HepG2 (cell line): ENCODE results near the gene KLF6. TPM values are rescaled to one million over a fixed set of nuclear protein-coding genes. Genes with fewer than 3 reads are reported as not detected.

Source experiments
- DMAP1 ChIP-seq: IDR thresholded peaks from 2 replicates; pipeline ENCODE4 v1.6.1; 2016
- FLYWCH1 ChIP-seq: sonication (generic); formaldehyde crosslinking; IDR thresholded peaks from 2 replicates; pipeline ENCODE4 v1.8.1; 2023; ENCODE audit warnings: mild to moderate bottlenecking, missing genetic modification reagents
- FOXA3 ChIP-seq: IDR thresholded peaks from 2 replicates; pipeline ENCODE4 v1.6.1; 2016; ENCODE audit warnings: missing genetic modification reagents, missing compliant biosample characterization
- FOXP1 ChIP-seq, 2 experiments: fragments of 450-650 bp in 1 of 2; IDR thresholded peaks; 2 replicates each; pipeline ENCODE4 v1.6.1; 2017 to 2018; ENCODE audit warnings: antibody characterized with exemption in 1 of 2
- GABPB1 ChIP-seq: IDR thresholded peaks from 2 replicates; pipeline ENCODE4 v1.6.1; 2016; ENCODE audit warnings: mild to moderate bottlenecking, missing genetic modification reagents, moderate library complexity, missing compliant biosample characterization
- GFI1 ChIP-seq: sonication (generic); formaldehyde crosslinking; IDR thresholded peaks from 2 replicates; pipeline ENCODE4 v1.5.0; 2020; ENCODE audit warnings: missing genetic modification reagents, mild to moderate bottlenecking, borderline replicate concordance
- KDM2A ChIP-seq: sonication (generic); formaldehyde crosslinking; IDR thresholded peaks from 2 replicates; pipeline ENCODE4 v1.4.0; 2020; ENCODE audit warnings: low read depth, missing genetic modification reagents, borderline replicate concordance
- NCOA5 ChIP-seq: sonication (generic); formaldehyde crosslinking; IDR thresholded peaks from 2 replicates; pipeline ENCODE4 v1.4.0; 2020; ENCODE audit warnings: missing genetic modification reagents
- PAF1 ChIP-seq: IDR thresholded peaks from 2 replicates; pipeline ENCODE4 v1.6.1; 2016; ENCODE audit warnings: missing genetic modification reagents, missing compliant biosample characterization
- TARDBP ChIP-seq: sonication (generic); formaldehyde crosslinking; IDR thresholded peaks from 2 replicates; pipeline ENCODE4 v1.8.0; 2022; ENCODE audit warnings: mild to moderate bottlenecking, missing genetic modification reagents
- ZNF225 ChIP-seq: sonication (generic); formaldehyde crosslinking; IDR thresholded peaks from 2 replicates; pipeline ENCODE4 v1.4.0; 2020; ENCODE audit warnings: mild to moderate bottlenecking, missing genetic modification reagents
- ZNF33A ChIP-seq: sonication (generic); formaldehyde crosslinking; IDR thresholded peaks from 2 replicates; pipeline ENCODE4 v1.5.1; 2020; ENCODE audit warnings: missing genetic modification reagents, mild to moderate bottlenecking, moderate library complexity, borderline replicate concordance
- ZNF460 ChIP-seq: sonication (generic); formaldehyde crosslinking; IDR thresholded peaks from 2 replicates; pipeline ENCODE4 v1.5.1; 2020; ENCODE audit warnings: missing genetic modification reagents, mild to moderate bottlenecking, borderline replicate concordance
- ZSCAN9 ChIP-seq: IDR thresholded peaks from 2 replicates; pipeline ENCODE4 v1.6.1; 2016; ENCODE audit warnings: borderline replicate concordance
- polyA plus RNA-seq, 8 experiments: library from polyadenylated mRNA; depleted of rRNA in 3 of 8; stranded (reverse) in 7 of 8; unstranded in 1 of 8; fragments of >200 nt; fragmentation: Illumina TruSeq in 4 of 8; extraction: Trizol in 4 of 8; gene quantifications; 2 replicates each; pipeline versions ENCODE4 v1.2.1 to v1.2.3, GENCODE V29; 2011 to 2016; ENCODE audit warnings: low read depth in 4 of 8, missing spikeins in 1 of 8, mixed read lengths in 1 of 8; ENCODE audit not compliant: insufficient read depth in 1 of 8
- total RNA-seq, 5 experiments: library from RNA; depleted of rRNA; stranded (reverse); fragments of >200 nt; fragmentation: Illumina TruSeq; extraction: Trizol; gene quantifications; 2 replicates each; pipeline ENCODE4 v1.2.3, GENCODE V29; 2016; ENCODE audit warnings: low read depth in 1 of 5
- TF ChIP-seq, protein P1 (sequence below): sonication (generic); formaldehyde crosslinking; IDR thresholded peaks from 2 replicates; pipeline ENCODE4 v1.4.0; 2020; ENCODE audit warnings: missing genetic modification reagents, borderline replicate concordance
- TF ChIP-seq, protein P2 (sequence below): sonication (generic); formaldehyde crosslinking; IDR thresholded peaks from 2 replicates; pipeline ENCODE4 v1.8.0; 2022; ENCODE audit warnings: mild to moderate bottlenecking, missing genetic modification reagents, borderline replicate concordance
- TF ChIP-seq, protein P3 (sequence below): sonication (generic); formaldehyde crosslinking; IDR thresholded peaks from 2 replicates; pipeline ENCODE4 v1.5.0; 2020; ENCODE audit warnings: missing genetic modification reagents
- TF ChIP-seq, protein P4 (sequence below): sonication (generic); formaldehyde crosslinking; IDR thresholded peaks from 2 replicates; pipeline ENCODE4 v1.4.0; 2020; ENCODE audit warnings: low read depth, missing genetic modification reagents
- TF ChIP-seq, protein P5 (sequence below): sonication (generic); formaldehyde crosslinking; conservative IDR thresholded peaks from 2 replicates; pipeline ENCODE4 v1.8.0; 2022; ENCODE audit warnings: mild to moderate bottlenecking, moderate library complexity, missing genetic modification reagents

The KLF6 gene
- total and polyA plus RNA-seq, 2 of the 13 experiments (the other 11 are each of a cell fraction or from before 2014, with no cell fraction given): 27.0 to 71.9 TPM

DNA sequence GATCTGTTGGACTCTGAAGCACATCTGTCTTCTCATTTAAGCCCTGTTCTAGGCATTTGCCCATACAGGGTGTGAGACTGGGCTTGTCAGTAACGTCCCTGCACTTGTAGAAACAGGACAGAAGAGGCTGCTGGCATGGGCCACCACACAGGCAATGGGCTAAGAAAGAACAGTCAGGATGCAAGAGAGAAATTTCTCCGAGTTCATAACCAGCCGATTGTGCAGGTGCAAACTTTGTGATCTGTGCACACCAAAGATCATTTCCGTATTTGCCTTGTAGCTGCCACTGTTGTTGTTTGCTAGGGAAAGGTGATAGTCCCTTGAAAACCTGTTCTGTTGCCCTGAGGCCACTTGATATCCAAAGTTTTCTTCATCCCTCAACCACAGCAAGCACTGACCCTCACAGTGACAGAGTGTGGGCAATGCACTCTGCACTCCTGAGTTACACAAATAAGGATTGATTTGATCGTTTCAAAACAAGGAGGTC, 20.3 kb downstream of the KLF6 start (continued):
- TF ChIP-seq, protein P1, sequence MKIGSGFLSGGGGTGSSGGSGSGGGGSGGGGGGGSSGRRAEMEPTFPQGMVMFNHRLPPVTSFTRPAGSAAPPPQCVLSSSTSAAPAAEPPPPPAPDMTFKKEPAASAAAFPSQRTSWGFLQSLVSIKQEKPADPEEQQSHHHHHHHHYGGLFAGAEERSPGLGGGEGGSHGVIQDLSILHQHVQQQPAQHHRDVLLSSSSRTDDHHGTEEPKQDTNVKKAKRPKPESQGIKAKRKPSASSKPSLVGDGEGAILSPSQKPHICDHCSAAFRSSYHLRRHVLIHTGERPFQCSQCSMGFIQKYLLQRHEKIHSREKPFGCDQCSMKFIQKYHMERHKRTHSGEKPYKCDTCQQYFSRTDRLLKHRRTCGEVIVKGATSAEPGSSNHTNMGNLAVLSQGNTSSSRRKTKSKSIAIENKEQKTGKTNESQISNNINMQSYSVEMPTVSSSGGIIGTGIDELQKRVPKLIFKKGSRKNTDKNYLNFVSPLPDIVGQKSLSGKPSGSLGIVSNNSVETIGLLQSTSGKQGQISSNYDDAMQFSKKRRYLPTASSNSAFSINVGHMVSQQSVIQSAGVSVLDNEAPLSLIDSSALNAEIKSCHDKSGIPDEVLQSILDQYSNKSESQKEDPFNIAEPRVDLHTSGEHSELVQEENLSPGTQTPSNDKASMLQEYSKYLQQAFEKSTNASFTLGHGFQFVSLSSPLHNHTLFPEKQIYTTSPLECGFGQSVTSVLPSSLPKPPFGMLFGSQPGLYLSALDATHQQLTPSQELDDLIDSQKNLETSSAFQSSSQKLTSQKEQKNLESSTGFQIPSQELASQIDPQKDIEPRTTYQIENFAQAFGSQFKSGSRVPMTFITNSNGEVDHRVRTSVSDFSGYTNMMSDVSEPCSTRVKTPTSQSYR (CRISPR knock-in tag): no peak
- TF ChIP-seq GABPB1 (CRISPR knock-in tag): peak; percentile 6; the same call in 1 of the 2 replicates
- TF ChIP-seq, protein P2, sequence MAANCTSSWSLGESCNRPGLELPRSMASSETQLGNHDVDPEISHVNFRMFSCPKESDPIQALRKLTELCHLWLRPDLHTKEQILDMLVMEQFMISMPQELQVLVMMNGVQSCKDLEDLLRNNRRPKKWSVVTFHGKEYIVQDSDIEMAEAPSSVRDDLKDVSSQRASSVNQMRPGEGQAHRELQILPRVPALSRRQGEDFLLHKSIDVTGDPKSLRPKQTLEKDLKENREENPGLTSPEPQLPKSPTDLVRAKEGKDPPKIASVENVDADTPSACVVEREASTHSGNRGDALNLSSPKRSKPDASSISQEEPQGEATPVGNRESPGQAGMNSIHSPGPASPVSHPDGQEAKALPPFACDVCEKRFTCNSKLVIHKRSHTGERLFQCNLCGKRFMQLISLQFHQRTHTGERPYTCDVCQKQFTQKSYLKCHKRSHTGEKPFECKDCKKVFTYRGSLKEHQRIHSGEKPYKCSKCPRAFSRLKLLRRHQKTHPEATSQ (CRISPR knock-in tag): no peak
- no peak for TF ChIP-seq FLYWCH1 (CRISPR knock-in tag)
- TF ChIP-seq ZNF460 (CRISPR knock-in tag): no peak
- TF ChIP-seq ZNF33A: no peak
- TF ChIP-seq, protein P3, sequence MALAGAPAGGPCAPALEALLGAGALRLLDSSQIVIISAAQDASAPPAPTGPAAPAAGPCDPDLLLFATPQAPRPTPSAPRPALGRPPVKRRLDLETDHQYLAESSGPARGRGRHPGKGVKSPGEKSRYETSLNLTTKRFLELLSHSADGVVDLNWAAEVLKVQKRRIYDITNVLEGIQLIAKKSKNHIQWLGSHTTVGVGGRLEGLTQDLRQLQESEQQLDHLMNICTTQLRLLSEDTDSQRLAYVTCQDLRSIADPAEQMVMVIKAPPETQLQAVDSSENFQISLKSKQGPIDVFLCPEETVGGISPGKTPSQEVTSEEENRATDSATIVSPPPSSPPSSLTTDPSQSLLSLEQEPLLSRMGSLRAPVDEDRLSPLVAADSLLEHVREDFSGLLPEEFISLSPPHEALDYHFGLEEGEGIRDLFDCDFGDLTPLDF (CRISPR knock-in tag): no peak
- TF ChIP-seq, protein P4, sequence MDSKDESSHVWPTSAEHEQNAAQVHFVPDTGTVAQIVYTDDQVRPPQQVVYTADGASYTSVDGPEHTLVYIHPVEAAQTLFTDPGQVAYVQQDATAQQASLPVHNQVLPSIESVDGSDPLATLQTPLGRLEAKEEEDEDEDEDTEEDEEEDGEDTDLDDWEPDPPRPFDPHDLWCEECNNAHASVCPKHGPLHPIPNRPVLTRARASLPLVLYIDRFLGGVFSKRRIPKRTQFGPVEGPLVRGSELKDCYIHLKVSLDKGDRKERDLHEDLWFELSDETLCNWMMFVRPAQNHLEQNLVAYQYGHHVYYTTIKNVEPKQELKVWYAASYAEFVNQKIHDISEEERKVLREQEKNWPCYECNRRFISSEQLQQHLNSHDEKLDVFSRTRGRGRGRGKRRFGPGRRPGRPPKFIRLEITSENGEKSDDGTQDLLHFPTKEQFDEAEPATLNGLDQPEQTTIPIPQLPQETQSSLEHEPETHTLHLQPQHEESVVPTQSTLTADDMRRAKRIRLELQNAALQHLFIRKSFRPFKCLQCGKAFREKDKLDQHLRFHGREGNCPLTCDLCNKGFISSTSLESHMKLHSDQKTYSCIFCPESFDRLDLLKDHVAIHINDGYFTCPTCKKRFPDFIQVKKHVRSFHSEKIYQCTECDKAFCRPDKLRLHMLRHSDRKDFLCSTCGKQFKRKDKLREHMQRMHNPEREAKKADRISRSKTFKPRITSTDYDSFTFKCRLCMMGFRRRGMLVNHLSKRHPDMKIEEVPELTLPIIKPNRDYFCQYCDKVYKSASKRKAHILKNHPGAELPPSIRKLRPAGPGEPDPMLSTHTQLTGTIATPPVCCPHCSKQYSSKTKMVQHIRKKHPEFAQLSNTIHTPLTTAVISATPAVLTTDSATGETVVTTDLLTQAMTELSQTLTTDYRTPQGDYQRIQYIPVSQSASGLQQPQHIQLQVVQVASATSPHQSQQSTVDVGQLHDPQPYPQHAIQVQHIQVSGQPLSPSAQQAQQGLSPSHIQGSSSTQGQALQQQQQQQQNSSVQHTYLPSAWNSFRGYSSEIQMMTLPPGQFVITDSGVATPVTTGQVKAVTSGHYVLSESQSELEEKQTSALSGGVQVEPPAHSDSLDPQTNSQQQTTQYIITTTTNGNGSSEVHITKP (CRISPR knock-in tag): no peak
- TF ChIP-seq ZSCAN9 (CRISPR knock-in tag): no peak
- no peak for TF ChIP-seq TARDBP (CRISPR knock-in tag)
- TF ChIP-seq FOXP1 (IDR thresholded peaks at IDR 0.05): no peak
- TF ChIP-seq FOXP1 (CRISPR knock-in tag; IDR thresholded peaks at IDR 0.05): peak; percentile 82
- TF ChIP-seq KDM2A (CRISPR knock-in tag): no peak
- TF ChIP-seq DMAP1: no peak
- peak; percentile 67; the same call in 1 of the 2 replicates for TF ChIP-seq GFI1 (CRISPR knock-in tag)
- TF ChIP-seq FOXA3 (CRISPR knock-in tag): peak; percentile 60
- no peak for TF ChIP-seq NCOA5
- TF ChIP-seq, protein P5, sequence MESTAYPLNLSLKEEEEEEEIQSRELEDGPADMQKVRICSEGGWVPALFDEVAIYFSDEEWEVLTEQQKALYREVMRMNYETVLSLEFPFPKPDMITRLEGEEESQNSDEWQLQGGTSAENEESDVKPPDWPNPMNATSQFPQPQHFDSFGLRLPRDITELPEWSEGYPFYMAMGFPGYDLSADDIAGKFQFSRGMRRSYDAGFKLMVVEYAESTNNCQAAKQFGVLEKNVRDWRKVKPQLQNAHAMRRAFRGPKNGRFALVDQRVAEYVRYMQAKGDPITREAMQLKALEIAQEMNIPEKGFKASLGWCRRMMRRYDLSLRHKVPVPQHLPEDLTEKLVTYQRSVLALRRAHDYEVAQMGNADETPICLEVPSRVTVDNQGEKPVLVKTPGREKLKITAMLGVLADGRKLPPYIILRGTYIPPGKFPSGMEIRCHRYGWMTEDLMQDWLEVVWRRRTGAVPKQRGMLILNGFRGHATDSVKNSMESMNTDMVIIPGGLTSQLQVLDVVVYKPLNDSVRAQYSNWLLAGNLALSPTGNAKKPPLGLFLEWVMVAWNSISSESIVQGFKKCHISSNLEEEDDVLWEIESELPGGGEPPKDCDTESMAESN: no peak
- TF ChIP-seq PAF1 (CRISPR knock-in tag): no peak
- no peak for TF ChIP-seq ZNF225 (CRISPR knock-in tag)
